Measurements from ENCODE around the gene FER.

The FER gene

DNA sequence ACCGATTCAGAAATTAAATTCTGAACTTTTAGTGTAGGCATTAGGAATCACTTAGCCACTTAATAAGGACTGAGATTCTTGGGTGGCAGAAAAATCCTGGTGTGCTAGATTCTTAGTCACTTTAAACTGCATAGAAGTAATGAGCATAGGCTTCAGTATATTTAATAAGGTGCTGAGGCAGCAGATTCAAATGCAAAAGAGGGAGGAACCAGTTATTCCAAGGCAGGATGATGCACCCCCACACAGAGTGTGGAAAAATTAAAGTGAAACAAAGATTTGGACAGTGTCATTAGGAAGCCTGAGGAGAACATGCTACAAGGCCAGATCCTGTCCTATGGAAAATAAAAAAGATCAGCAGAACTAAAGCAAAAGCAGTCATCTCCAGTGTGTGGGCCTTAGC is 444.3 kb downstream of the FER start:
- Histone ChIP-seq H3K4me3 (ENCODE audit: low read depth, low read length, poor library complexity, severe bottlenecking) (no peak overlapping the region), H4K20me1 (ENCODE audit: insufficient read depth, low read length) (no peaks in the 10 kb centered on the region), H3K9ac (ENCODE audit: low read length) (no peak overlapping the region), H3K4me1 (ENCODE audit: insufficient read depth, low read length, severe bottlenecking) (no peaks in the 10 kb centered on the region), H3K9me2 (ENCODE audit: low read depth, low read length) (no peaks in the 10 kb centered on the region), H3K27ac (ENCODE audit: low read depth, low read length, poor library complexity, severe bottlenecking) (no peak overlapping the region), H3K36me3 (ENCODE audit: insufficient read depth, low read length) (no peaks in the 10 kb centered on the region), H3K79me2 (ENCODE audit: insufficient read depth, low read length) (no peaks in the 10 kb centered on the region), H3K27me3 (ENCODE audit: insufficient read depth, low read length) (no peaks in the 10 kb centered on the region), H3K4me2 (ENCODE audit: low read length) (no peak overlapping the region), H2AFZ (ENCODE audit: low read length) (no peak overlapping the region), H3F3A (ENCODE audit: insufficient read depth, low read length) (no peaks in the 10 kb centered on the region), H3K9me3 (ENCODE audit: low read length) (no peaks in the 10 kb centered on the region)
- TF ChIP-seq, protein P1, sequence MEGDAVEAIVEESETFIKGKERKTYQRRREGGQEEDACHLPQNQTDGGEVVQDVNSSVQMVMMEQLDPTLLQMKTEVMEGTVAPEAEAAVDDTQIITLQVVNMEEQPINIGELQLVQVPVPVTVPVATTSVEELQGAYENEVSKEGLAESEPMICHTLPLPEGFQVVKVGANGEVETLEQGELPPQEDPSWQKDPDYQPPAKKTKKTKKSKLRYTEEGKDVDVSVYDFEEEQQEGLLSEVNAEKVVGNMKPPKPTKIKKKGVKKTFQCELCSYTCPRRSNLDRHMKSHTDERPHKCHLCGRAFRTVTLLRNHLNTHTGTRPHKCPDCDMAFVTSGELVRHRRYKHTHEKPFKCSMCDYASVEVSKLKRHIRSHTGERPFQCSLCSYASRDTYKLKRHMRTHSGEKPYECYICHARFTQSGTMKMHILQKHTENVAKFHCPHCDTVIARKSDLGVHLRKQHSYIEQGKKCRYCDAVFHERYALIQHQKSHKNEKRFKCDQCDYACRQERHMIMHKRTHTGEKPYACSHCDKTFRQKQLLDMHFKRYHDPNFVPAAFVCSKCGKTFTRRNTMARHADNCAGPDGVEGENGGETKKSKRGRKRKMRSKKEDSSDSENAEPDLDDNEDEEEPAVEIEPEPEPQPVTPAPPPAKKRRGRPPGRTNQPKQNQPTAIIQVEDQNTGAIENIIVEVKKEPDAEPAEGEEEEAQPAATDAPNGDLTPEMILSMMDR (IDR thresholded peaks at IDR 0.05; ENCODE audit: low read length): no peak
- no peak for TF ChIP-seq EZH2 (IDR thresholded peaks at IDR 0.05; ENCODE audit: borderline replicate concordance, low read length)

DNA sequence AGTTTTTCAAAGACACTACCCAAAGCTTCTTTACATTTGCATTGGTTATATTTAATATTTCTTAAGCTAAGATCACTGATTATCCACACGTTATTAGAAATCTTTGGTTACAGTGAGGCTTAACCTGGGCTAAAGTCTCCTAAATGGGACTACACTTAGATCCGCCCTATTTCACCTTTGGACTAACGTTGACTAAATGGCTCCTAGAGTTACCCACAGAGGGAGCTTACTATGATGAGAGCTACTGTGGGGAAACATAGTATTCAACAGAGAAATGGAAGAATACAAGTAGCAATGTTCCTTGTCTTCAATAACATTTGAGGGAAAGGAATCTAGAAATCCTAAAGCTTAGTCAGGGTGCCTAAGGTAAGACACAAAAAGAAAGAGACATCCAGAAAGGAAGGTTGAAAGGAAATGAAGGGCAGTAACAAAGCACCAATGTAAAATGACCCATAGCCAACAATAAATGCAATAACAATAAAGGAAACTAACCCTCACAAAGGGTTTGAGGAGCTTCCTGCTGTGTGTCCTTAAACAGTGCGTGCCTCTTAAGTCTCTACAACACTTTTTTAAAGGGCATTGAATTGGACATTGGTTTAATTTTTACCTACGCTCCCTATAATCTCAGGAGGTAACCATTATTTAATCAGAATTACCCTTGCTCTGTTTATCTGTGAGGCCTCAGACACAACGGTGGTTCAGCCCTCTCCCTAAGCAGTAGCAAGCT is 445.0 kb downstream of the FER start:
- no peaks in the 10 kb centered on the region for H3K79me2 ChIP-seq (ENCODE audit: insufficient read depth, low read length)
- H3K4me3 ChIP-seq (ENCODE audit: low read depth, low read length, poor library complexity, severe bottlenecking): no peak overlapping the region
- H3K27ac ChIP-seq (ENCODE audit: low read depth, low read length, poor library complexity, severe bottlenecking): no peak overlapping the region
- H3F3A ChIP-seq (ENCODE audit: insufficient read depth, low read length): no peaks in the 10 kb centered on the region
- H3K4me1 ChIP-seq (ENCODE audit: insufficient read depth, low read length, severe bottlenecking): no peaks in the 10 kb centered on the region
- H3K9ac ChIP-seq (ENCODE audit: low read length): no peak overlapping the region
- H3K27me3 ChIP-seq (ENCODE audit: insufficient read depth, low read length): no peaks in the 10 kb centered on the region
- no peaks in the 10 kb centered on the region for H3K9me2 ChIP-seq (ENCODE audit: low read depth, low read length)
- no peak for TF ChIP-seq EZH2 (IDR thresholded peaks at IDR 0.05; ENCODE audit: borderline replicate concordance, low read length)
- TF ChIP-seq, protein P1 (IDR thresholded peaks at IDR 0.05; ENCODE audit: low read length): no peak
- H3K9me3 ChIP-seq (ENCODE audit: low read length): no peaks in the 10 kb centered on the region
- H2AFZ ChIP-seq (ENCODE audit: low read length): no peak overlapping the region
- H4K20me1 ChIP-seq (ENCODE audit: insufficient read depth, low read length): no peaks in the 10 kb centered on the region
- no peaks in the 10 kb centered on the region for H3K36me3 ChIP-seq (ENCODE audit: insufficient read depth, low read length)
- H3K4me2 ChIP-seq (ENCODE audit: low read length): no peak overlapping the region

DNA sequence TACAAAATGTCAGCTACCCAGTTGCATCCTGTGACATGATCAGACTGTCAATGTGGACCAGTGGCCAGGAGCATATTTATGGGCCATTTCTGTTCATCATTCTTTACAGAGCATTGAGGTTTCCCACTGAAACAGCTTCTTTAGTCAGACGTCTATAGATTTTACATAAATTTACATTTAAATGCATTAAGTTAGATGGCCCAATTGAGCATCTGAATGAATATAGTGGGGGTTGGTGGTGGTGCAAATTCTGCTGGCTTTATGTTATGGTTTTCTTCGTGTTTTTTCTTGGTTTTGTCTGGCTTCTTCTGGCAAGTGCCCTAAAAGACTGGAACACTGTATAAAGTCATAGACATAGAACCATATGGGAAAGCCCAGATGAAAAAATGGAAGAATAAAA is 448.0 kb downstream of the FER start:
- no peak overlapping the region for H3K4me3 ChIP-seq (ENCODE audit: low read depth, low read length, poor library complexity, severe bottlenecking)
- no peaks in the 10 kb centered on the region for H4K20me1 ChIP-seq (ENCODE audit: insufficient read depth, low read length)
- no peaks in the 10 kb centered on the region for H3K27me3 ChIP-seq (ENCODE audit: insufficient read depth, low read length)
- no peak overlapping the region for H3K27ac ChIP-seq (ENCODE audit: low read depth, low read length, poor library complexity, severe bottlenecking)
- H3K4me1 ChIP-seq (ENCODE audit: insufficient read depth, low read length, severe bottlenecking): no peaks in the 10 kb centered on the region
- no peaks in the 10 kb centered on the region for H3K79me2 ChIP-seq (ENCODE audit: insufficient read depth, low read length)
- H3F3A ChIP-seq (ENCODE audit: insufficient read depth, low read length): no peaks in the 10 kb centered on the region
- no peaks in the 10 kb centered on the region; the same call in 1 of the 2 replicates for H3K9me2 ChIP-seq (ENCODE audit: low read depth, low read length)
- no peak overlapping the region for H3K9ac ChIP-seq (ENCODE audit: low read length)
- H2AFZ ChIP-seq (ENCODE audit: low read length): no peak overlapping the region
- no peak overlapping the region for H3K4me2 ChIP-seq (ENCODE audit: low read length)
- no peaks in the 10 kb centered on the region for H3K9me3 ChIP-seq (ENCODE audit: low read length)
- H3K36me3 ChIP-seq (ENCODE audit: insufficient read depth, low read length): no peaks in the 10 kb centered on the region
- TF ChIP-seq, protein P1 (IDR thresholded peaks at IDR 0.05; ENCODE audit: low read length): no peak
- TF ChIP-seq EZH2 (IDR thresholded peaks at IDR 0.05; ENCODE audit: borderline replicate concordance, low read length): no peak
